Measurements from ENCODE around the gene SHC4. TPM values are rescaled to one million over a fixed set of nuclear protein-coding genes. Genes with fewer than 3 reads are reported as not detected.

The SHC4 gene
- total and polyA plus RNA-seq, 2 of the 8 experiments (the other 6 are each of a cell fraction or from before 2014, with no cell fraction given): 0.15 to 0.30 TPM

DNA sequence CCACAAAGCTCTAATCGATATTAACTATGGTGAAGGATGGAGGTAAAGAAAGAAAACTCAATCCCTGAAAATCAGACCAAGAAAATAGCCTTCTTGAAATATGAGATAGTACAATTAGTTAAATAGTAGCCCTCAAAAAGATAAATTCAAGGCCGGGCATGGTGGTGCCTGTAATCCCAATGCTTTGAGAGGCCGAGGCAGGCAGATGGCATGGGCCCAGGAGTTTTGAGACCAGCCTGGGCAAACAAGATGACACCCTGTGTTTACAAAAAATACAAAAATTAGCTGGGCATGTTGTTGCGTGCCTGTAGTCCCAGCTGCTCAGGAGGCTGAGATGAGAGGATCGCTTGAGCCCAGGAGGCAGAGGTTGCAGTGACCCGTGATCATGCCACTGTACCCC lies 121.2 kb downstream of the SHC4 start (continued):
- TF ChIP-seq, protein P1, sequence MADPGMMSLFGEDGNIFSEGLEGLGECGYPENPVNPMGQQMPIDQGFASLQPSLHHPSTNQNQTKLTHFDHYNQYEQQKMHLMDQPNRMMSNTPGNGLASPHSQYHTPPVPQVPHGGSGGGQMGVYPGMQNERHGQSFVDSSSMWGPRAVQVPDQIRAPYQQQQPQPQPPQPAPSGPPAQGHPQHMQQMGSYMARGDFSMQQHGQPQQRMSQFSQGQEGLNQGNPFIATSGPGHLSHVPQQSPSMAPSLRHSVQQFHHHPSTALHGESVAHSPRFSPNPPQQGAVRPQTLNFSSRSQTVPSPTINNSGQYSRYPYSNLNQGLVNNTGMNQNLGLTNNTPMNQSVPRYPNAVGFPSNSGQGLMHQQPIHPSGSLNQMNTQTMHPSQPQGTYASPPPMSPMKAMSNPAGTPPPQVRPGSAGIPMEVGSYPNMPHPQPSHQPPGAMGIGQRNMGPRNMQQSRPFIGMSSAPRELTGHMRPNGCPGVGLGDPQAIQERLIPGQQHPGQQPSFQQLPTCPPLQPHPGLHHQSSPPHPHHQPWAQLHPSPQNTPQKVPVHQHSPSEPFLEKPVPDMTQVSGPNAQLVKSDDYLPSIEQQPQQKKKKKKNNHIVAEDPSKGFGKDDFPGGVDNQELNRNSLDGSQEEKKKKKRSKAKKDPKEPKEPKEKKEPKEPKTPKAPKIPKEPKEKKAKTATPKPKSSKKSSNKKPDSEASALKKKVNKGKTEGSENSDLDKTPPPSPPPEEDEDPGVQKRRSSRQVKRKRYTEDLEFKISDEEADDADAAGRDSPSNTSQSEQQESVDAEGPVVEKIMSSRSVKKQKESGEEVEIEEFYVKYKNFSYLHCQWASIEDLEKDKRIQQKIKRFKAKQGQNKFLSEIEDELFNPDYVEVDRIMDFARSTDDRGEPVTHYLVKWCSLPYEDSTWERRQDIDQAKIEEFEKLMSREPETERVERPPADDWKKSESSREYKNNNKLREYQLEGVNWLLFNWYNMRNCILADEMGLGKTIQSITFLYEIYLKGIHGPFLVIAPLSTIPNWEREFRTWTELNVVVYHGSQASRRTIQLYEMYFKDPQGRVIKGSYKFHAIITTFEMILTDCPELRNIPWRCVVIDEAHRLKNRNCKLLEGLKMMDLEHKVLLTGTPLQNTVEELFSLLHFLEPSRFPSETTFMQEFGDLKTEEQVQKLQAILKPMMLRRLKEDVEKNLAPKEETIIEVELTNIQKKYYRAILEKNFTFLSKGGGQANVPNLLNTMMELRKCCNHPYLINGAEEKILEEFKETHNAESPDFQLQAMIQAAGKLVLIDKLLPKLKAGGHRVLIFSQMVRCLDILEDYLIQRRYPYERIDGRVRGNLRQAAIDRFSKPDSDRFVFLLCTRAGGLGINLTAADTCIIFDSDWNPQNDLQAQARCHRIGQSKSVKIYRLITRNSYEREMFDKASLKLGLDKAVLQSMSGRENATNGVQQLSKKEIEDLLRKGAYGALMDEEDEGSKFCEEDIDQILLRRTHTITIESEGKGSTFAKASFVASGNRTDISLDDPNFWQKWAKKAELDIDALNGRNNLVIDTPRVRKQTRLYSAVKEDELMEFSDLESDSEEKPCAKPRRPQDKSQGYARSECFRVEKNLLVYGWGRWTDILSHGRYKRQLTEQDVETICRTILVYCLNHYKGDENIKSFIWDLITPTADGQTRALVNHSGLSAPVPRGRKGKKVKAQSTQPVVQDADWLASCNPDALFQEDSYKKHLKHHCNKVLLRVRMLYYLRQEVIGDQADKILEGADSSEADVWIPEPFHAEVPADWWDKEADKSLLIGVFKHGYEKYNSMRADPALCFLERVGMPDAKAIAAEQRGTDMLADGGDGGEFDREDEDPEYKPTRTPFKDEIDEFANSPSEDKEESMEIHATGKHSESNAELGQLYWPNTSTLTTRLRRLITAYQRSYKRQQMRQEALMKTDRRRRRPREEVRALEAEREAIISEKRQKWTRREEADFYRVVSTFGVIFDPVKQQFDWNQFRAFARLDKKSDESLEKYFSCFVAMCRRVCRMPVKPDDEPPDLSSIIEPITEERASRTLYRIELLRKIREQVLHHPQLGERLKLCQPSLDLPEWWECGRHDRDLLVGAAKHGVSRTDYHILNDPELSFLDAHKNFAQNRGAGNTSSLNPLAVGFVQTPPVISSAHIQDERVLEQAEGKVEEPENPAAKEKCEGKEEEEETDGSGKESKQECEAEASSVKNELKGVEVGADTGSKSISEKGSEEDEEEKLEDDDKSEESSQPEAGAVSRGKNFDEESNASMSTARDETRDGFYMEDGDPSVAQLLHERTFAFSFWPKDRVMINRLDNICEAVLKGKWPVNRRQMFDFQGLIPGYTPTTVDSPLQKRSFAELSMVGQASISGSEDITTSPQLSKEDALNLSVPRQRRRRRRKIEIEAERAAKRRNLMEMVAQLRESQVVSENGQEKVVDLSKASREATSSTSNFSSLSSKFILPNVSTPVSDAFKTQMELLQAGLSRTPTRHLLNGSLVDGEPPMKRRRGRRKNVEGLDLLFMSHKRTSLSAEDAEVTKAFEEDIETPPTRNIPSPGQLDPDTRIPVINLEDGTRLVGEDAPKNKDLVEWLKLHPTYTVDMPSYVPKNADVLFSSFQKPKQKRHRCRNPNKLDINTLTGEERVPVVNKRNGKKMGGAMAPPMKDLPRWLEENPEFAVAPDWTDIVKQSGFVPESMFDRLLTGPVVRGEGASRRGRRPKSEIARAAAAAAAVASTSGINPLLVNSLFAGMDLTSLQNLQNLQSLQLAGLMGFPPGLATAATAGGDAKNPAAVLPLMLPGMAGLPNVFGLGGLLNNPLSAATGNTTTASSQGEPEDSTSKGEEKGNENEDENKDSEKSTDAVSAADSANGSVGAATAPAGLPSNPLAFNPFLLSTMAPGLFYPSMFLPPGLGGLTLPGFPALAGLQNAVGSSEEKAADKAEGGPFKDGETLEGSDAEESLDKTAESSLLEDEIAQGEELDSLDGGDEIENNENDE (IDR thresholded peaks at IDR 0.05; ENCODE audit: insufficient replicate concordance, low read length): no peak
- TF ChIP-seq, protein P2, sequence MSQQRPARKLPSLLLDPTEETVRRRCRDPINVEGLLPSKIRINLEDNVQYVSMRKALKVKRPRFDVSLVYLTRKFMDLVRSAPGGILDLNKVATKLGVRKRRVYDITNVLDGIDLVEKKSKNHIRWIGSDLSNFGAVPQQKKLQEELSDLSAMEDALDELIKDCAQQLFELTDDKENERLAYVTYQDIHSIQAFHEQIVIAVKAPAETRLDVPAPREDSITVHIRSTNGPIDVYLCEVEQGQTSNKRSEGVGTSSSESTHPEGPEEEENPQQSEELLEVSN (IDR thresholded peaks at IDR 0.05): no peak
- no peak for TF ChIP-seq BCL11A (IDR thresholded peaks at IDR 0.05; ENCODE audit: low read depth in 2 of 2, low read length in 2 of 2)
- no peak for TF ChIP-seq SRF (IDR thresholded peaks at IDR 0.05; ENCODE audit: low read depth, low read length)
- no peak for TF ChIP-seq EGR1 (IDR thresholded peaks at IDR 0.05; ENCODE audit: borderline replicate concordance, low read depth, low read length)
- TF ChIP-seq CREB1 (IDR thresholded peaks at IDR 0.05): no peak
- no peak for TF ChIP-seq HDAC6 (IDR thresholded peaks at IDR 0.05; ENCODE audit: low read depth, low read length)
- no peak for TF ChIP-seq RXRA (IDR thresholded peaks at IDR 0.05; ENCODE audit: insufficient read depth, low read depth, low read length)
- TF ChIP-seq EP300 (IDR thresholded peaks at IDR 0.05; ENCODE audit: borderline replicate concordance in 1 of 2, low read depth in 2 of 2, low read length in 2 of 2): no peak
- TF ChIP-seq CTBP2 (IDR thresholded peaks at IDR 0.05; ENCODE audit: borderline replicate concordance, insufficient read depth, insufficient read length, low read length): no peak
